Loucy (cell line): Measurements from ENCODE around the gene GRID1.

ENCODE experiments used
- H2AFZ ChIP-seq: fragments of 200-600 bp; sonication (generic); 2 replicates; pipeline ENCODE4 v1.6.0; 2016; ENCODE audit warnings: antibody characterized with exemption, mild to moderate bottlenecking, low read length, moderate library complexity
- H3F3A ChIP-seq: fragments of 200-600 bp; 2 replicates; pipeline ENCODE4 v1.6.0; 2016; ENCODE audit warnings: antibody characterized with exemption, low read depth, mild to moderate bottlenecking
- H3K27me3 ChIP-seq: fragments of 200-600 bp; sonication (generic); 2 replicates; pipeline ENCODE4 v1.6.1; 2014; ENCODE audit warnings: low read length, mild to moderate bottlenecking; ENCODE audit not compliant: insufficient read depth, poor library complexity, severe bottlenecking
- H3K36me3 ChIP-seq: fragments of 200-600 bp; sonication (generic); 2 replicates; pipeline ENCODE4 v1.6.1; 2016; ENCODE audit warnings: low read length; ENCODE audit not compliant: insufficient read depth
- H3K4me1 ChIP-seq: fragments of 200-600 bp; sonication (generic); 2 replicates; pipeline ENCODE4 v1.5.1; 2014; ENCODE audit warnings: low read length, mild to moderate bottlenecking; ENCODE audit not compliant: insufficient read depth, poor library complexity, severe bottlenecking
- H3K4me2 ChIP-seq: fragments of 200-600 bp; sonication (generic); 2 replicates; pipeline ENCODE4 v1.6.0; 2014; ENCODE audit warnings: antibody characterized with exemption, low read length, low read depth, mild to moderate bottlenecking; ENCODE audit not compliant: poor library complexity, severe bottlenecking
- H3K4me3 ChIP-seq: fragments of 200-600 bp; sonication (generic); 2 replicates; pipeline ENCODE4 v1.5.1; 2014; ENCODE audit warnings: low read length, mild to moderate bottlenecking, mixed read lengths; ENCODE audit not compliant: poor library complexity, severe bottlenecking
- H3K79me2 ChIP-seq: fragments of 200-600 bp; sonication (generic); 2 replicates; pipeline ENCODE4 v1.6.1; 2014; ENCODE audit warnings: low read length; ENCODE audit not compliant: insufficient read depth
- H3K9ac ChIP-seq: fragments of 200-600 bp; sonication (generic); 2 replicates; pipeline ENCODE4 v1.6.0; 2014; ENCODE audit warnings: mild to moderate bottlenecking, low read depth, low read length, moderate library complexity; ENCODE audit not compliant: poor library complexity, severe bottlenecking
- H3K9me2 ChIP-seq: fragments of 200-600 bp; sonication (generic); replicated peaks from 2 replicates; pipeline ENCODE4 v1.6.1; 2016; ENCODE audit warnings: low read depth, low read length, mixed read lengths
- H3K9me3 ChIP-seq: fragments of 200-600 bp; sonication (generic); 2 replicates; pipeline ENCODE4 v1.6.1; 2014; ENCODE audit warnings: mild to moderate bottlenecking, antibody characterized with exemption, low read length, low read depth; ENCODE audit not compliant: insufficient read depth
- H4K20me1 ChIP-seq: fragments of 200-600 bp; sonication (generic); 2 replicates; pipeline ENCODE4 v1.6.0; 2014; ENCODE audit warnings: antibody characterized with exemption, low read length, mild to moderate bottlenecking; ENCODE audit not compliant: insufficient read depth, poor library complexity, severe bottlenecking
- EZH2phosphoT487 ChIP-seq: fragments of 200-600 bp; IDR thresholded peaks from 2 replicates; pipeline ENCODE4 v1.6.1; 2018; ENCODE audit warnings: antibody characterized with exemption, mild to moderate bottlenecking, moderate library complexity, borderline replicate concordance
- TF ChIP-seq, protein P1 (sequence below): fragments of 200-600 bp; sonication (generic); conservative IDR thresholded peaks from 2 replicates; pipeline ENCODE4 v1.5.1; 2014; ENCODE audit warnings: mild to moderate bottlenecking, antibody characterized with exemption, low read length

The GRID1 gene

DNA sequence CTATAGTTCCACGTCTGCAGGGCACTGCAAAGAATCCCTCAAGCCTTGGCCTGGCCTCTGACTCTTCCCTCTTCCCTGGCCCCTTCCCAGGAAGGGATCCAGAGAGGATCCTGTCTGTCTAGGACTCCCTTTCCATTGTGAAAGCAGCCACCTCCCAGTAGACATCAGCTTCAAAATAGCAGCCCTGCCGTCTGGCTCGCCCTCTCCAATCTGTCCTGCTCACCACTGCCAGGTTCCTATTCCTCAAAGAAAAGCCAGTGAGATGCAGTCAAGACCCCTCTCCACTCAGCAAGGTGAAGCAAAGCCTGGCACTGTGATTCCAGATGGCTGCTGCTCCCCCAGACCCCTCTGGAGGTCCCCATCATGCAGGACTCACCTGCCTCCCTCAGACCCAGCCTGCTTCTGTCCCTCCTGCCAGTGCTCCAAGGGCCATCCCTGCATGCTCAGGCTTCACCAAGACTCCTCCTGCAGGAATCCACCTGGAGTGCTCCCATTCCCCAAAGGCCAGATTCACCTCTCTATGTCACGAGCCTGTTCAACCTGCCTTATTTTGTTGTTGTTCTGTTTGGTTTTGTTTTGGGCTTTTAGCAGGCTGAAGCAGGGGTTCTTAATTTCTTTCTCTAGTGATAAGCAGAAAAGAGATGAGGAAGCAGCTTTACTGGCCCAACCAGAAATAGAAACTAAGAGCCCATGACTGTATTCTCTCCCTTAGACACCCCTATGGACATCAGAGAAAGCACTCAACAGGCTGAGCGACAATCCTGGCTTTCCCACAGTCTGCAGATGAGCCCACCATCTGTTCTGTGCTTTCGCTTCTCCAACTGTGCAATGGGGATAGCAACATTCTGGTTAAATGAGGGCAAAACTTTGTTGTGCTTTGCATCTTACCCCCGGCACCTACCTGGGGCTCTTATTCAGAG is 305.1 kb downstream of the GRID1 start:
- TF ChIP-seq, protein P1, sequence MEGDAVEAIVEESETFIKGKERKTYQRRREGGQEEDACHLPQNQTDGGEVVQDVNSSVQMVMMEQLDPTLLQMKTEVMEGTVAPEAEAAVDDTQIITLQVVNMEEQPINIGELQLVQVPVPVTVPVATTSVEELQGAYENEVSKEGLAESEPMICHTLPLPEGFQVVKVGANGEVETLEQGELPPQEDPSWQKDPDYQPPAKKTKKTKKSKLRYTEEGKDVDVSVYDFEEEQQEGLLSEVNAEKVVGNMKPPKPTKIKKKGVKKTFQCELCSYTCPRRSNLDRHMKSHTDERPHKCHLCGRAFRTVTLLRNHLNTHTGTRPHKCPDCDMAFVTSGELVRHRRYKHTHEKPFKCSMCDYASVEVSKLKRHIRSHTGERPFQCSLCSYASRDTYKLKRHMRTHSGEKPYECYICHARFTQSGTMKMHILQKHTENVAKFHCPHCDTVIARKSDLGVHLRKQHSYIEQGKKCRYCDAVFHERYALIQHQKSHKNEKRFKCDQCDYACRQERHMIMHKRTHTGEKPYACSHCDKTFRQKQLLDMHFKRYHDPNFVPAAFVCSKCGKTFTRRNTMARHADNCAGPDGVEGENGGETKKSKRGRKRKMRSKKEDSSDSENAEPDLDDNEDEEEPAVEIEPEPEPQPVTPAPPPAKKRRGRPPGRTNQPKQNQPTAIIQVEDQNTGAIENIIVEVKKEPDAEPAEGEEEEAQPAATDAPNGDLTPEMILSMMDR = no peak
- TF ChIP-seq EZH2phosphoT487 = no peak
- H3F3A ChIP-seq = no peaks in the 10 kb centered on the region
- no peak overlapping the region for H3K4me3 ChIP-seq
- H3K4me2 ChIP-seq = no peak overlapping the region
- H3K27me3 ChIP-seq = no peaks in the 10 kb centered on the region
- H3K9me2 ChIP-seq = no peaks in the 10 kb centered on the region
- H3K36me3 ChIP-seq = no peaks in the 10 kb centered on the region
- no peaks in the 10 kb centered on the region for H3K4me1 ChIP-seq
- no peak overlapping the region for H3K9ac ChIP-seq
- H2AFZ ChIP-seq = no peak overlapping the region
- no peaks in the 10 kb centered on the region for H3K9me3 ChIP-seq
- H4K20me1 ChIP-seq = no peaks in the 10 kb centered on the region
- H3K79me2 ChIP-seq = no peaks in the 10 kb centered on the region

DNA sequence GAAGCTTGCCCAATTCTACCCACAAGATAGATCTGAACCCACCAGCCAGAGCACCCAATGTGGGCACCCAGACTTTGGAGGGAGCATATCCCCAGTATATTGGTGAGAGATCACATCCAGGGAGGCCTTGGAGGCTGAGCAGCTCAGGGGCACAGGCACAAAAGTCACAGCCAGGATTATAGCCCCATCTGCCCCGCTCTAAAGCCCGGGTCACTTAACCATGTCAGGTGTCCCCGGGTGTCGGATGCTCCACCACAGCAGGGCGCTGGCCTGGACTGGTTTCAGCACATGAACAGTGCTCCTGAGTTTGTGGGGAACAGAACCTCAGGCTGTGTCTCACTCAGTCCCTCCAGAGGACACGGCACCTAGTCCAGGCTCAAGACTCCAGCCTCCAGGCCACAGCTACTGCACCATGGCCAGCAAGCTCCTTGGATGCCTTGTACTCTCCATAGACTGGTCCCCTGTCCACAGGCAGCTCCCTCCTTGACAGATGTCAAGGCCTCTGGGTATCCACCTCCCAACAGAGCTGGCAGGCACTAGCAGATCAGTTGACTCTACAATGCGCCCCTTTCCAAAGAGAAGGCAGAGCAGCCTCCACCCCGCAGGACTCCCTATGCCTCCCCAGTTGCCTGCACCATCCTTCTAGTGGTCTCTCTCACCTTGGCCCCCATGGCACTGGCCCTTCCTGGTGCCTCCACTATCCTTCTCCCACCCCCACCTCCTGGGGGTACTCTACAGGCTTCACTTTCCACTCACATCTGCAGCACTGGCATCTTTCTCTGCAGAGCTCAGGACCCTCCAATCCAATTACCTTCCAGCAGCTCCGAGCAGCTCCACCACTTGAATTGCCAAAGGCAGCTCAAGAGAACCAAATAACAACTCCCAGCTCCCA is 306.0 kb downstream of the GRID1 start:
- Histone ChIP-seq H3K36me3 (no peaks in the 10 kb centered on the region), H2AFZ (no peak overlapping the region), H3K9ac (no peak overlapping the region), H3K9me2 (no peaks in the 10 kb centered on the region), H3K4me2 (no peak overlapping the region), H3K79me2 (no peaks in the 10 kb centered on the region), H3K27me3 (no peaks in the 10 kb centered on the region), H3K4me1 (no peaks in the 10 kb centered on the region), H3K4me3 (no peak overlapping the region), H4K20me1 (no peaks in the 10 kb centered on the region), H3F3A (no peaks in the 10 kb centered on the region), H3K9me3 (no peaks in the 10 kb centered on the region)
- no peak for TF ChIP-seq EZH2phosphoT487
- TF ChIP-seq, protein P1 = no peak

DNA sequence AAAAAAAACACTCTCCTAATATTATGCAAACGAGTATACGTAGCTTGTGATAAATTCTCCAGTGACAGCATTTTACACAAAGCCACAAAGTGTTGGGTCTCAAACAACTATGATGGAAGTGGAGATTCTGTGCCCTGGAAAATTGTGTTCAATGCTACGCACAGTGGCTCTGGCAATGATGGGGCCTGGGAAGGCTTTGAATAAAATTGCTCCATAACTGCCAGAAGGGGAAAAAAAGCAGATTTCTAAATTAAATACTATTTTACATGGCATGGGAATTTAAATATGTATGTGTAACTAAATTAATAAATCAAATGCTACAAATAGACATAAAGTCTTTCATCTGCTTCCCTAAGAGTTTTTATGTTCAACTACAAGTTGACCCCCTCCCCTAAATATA is 306.7 kb downstream of the GRID1 start:
- Histone ChIP-seq H3F3A (no peaks in the 10 kb centered on the region), H3K9me2 (no peaks in the 10 kb centered on the region), H3K4me3 (no peak overlapping the region), H3K9ac (no peak overlapping the region), H3K4me2 (no peak overlapping the region), H4K20me1 (no peaks in the 10 kb centered on the region), H2AFZ (no peak overlapping the region), H3K4me1 (no peaks in the 10 kb centered on the region), H3K36me3 (no peaks in the 10 kb centered on the region), H3K79me2 (no peaks in the 10 kb centered on the region), H3K27me3 (no peaks in the 10 kb centered on the region), H3K9me3 (no peaks in the 10 kb centered on the region)
- TF ChIP-seq, protein P1 = no peak
- no peak for TF ChIP-seq EZH2phosphoT487
